ENCODE measurements around the gene KRT26.

Gene KRT26

GRCh38 chr17:40724656-40725055 lies 47.3 kb downstream of the KRT26 start:
- no peak for DNase-seq

- DNase-seq: no peak
These were observed 49.8 kb downstream of the KRT26 start for GRCh38 chr17:40722241-40722640.

- no peak for DNase-seq
These were observed 51.1 kb downstream of the KRT26 start for GRCh38 chr17:40720899-40721298.

- DNase-seq: no peak
These were observed 53.1 kb downstream of the KRT26 start for GRCh38 chr17:40718930-40719329.

- no peak for DNase-seq
These were observed 54.2 kb downstream of the KRT26 start for GRCh38 chr17:40717776-40718175.

Data from fibroblast of skin of abdomen (primary cell).